ENCODE measurements around the gene HM13. TPM values are rescaled to one million over a fixed set of nuclear protein-coding genes. Genes with fewer than 3 reads are reported as not detected.
A peak's percentile ranks its signal among the peaks of the same experiment; 100 is the strongest.

HM13 gene
- total RNA-seq, 1 donor from 2014 or later: 46.7 TPM

DNA sequence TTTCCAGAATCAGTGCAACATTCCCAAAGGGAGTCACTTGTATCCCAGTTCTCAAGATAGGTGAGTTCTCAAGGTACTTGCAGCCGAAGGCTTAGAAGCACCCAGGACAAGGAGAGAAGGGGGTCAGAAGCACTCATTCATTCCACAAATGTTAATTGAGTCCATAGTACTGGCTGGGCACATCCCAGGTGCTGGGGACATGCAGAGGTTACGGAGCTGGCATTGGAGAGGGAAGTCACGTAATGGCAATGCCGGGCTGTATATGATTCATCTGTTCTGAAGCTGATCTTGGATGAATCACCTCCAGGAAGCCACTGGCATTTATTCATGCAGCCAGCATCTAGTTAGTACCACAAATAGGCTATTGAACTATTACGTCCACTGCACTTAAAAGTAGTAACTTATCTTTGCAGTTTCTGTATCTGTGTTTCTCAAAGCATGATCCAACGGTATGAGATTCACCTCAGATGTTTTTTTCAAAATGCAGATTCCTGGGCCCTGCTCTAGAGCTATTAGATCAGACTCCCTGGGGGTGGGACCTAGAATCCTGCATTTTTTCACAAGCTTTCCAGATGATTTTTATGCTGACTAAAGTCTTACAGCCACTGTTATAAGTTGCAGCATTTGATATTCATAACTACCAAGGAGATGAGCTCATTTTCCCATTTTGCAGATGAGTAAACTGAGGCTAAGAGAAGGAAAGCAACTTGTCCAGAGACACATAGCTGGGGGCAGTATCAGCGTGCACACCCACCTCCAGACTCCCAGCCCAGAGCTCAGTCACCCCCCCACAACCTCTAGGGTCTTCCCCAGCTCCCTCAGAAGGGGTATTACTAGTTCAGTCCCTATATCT lies 46.7 kb downstream of the HM13 start:
- DNase-seq (ENCODE audit: missing footprints) (no peak), ATAC-seq (no peak)
- intact Hi-C loops (cut with DNase I): no loop called here

- ATAC-seq (no peak), DNase-seq (ENCODE audit: missing footprints) (no peak)
- intact Hi-C loops (cut with DNase I): no loop called here
These were observed 48.0 kb downstream of the HM13 start for GRCh38 chr20:31562241-31562640.

- ATAC-seq (no peak), DNase-seq (ENCODE audit: missing footprints) (no peak)
- intact Hi-C loops (cut with DNase I): no loop called here
These were observed 50.0 kb downstream of the HM13 start for GRCh38 chr20:31564284-31564683.

GRCh38 chr20:31565699-31566318 lies 51.6 kb downstream of the HM13 start:
- DNase-seq (ENCODE audit: missing footprints): no peak
- intact Hi-C loops (cut with DNase I): no loop called here
- ATAC-seq: no peak

GRCh38 chr20:31566319-31566657 lies 52.0 kb downstream of the HM13 start:
- DNase-seq (ENCODE audit: missing footprints): no peak
- no peak for ATAC-seq
- intact Hi-C loops (cut with DNase I): no loop called here

DNA sequence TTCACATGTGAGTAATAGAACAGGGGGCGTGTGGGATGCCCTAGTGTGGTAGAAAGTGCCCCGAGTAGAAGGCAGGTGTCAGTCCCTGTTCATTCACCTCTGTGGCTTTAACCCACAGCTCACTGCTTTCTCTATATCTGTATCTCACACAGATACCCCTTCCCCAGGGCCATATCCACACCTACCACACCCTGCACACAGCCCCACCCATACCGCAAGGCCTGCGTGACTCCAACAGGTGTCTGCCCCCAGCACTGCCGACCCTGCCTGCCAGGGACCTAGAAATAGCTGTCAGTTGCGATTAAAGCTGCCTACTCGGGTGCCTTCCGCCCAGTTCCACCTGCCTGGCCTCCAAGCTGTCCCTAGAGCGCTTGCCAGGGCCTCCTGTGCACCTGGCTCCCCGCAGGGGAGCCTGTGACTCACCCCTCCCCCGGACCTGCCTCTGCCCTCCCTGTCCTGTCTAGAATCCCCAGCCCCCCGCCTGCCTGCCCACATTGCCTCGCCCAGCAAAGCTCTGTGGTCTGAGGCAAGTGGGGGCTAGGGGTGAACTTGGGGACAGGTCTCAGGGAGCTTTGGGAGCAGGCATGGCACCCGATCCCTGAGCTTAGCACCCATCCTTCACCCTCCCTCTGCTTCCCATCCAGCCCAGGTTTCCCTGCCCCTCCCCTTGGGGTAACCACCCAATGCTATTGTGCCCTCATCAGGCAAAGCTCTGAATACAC lies 52.6 kb downstream of the HM13 start:
- ATAC-seq (no peak), DNase-seq (ENCODE audit: missing footprints) (no peak)
- intact Hi-C loops (cut with DNase I): no loop called here

- ATAC-seq: no peak
- no peak for DNase-seq (ENCODE audit: missing footprints)
- intact Hi-C loops (cut with DNase I): no loop called here
These were observed 53.1 kb downstream of the HM13 start for GRCh38 chr20:31567380-31567720.

DNA sequence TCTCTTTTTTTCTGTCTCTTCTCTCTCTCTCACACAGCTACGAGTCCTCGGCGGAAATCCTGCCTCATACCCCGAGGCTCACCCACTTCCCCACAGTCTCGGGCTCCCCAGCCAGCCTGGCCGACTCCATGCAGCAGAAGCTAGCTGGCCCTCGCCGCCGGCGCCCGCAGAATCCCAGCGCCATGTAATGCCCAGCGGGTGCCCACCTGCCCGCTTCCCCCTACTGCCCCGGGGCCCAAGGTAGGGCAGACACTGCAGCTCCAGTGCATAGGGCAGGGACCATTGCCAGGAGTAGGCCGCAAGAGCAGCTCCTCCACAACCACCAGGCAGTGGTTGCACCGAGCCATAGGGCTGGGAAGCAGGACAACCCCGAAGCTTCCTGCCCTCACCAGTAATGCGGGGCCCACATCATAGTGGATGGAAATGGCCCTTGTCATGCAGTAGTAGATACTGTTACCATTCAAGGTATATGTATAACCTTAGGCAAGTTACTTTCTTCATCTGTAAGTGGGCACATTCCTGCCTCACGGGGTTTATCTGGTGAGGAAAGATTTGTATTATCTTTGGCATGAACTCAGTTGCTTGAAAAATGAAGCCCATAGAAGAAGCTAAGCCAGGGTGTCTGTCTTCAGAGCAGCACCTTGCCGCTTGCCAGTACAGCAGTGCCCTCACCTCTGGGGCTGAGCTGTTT lies 53.9 kb downstream of the HM13 start:
- intact Hi-C loops (cut with DNase I): no loop called here
- ATAC-seq: no peak

DNA sequence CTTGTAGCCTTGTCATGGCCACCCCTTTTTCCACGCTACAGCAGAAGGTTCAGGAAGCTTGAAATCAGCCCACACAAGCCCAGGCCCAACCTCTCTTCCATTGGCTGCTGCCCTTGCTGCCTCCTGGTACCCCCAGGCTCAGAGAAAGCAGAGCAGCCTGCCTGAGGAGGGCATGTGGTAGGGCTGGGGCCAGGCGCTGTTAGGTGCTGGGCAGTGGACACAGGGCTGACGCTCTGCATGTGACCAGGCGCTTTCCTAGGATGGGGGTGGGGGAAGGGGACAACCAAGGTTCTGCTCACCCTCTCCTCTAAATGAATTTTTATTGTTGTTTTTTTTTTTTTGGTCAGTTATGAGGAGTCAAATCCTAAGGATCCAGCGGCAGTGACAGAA lies 54.5 kb downstream of the HM13 start:
- DNase-seq (ENCODE audit: missing footprints) (no peak), ATAC-seq (no peak)
- intact Hi-C loops (cut with DNase I): no loop called here

More for the DNA sequence above, 53.9 kb downstream of the HM13 start:
- no peak for DNase-seq (ENCODE audit: missing footprints)

GRCh38 chr20:31569163-31570020 lies 55.1 kb downstream of the HM13 start:
- intact Hi-C loops (cut with DNase I): loop anchor here (5.0 kb wide), 1 partner anchor 153 kb away; the partner anchor contains the start of gene BCL2L1
- DNase-seq (ENCODE audit: missing footprints): no peak
- no peak for ATAC-seq

GRCh38 chr20:31570021-31570463 lies 55.8 kb downstream of the HM13 start:
- ATAC-seq (no peak), DNase-seq (ENCODE audit: missing footprints) (no peak)
- intact Hi-C loops (cut with DNase I): loop anchor here (5.0 kb wide), 1 partner anchor 152 kb away; the partner anchor contains the start of gene BCL2L1

GRCh38 chr20:31570735-31571617 lies 56.7 kb downstream of the HM13 start:
- intact Hi-C loops (cut with DNase I): loop anchor here (5.0 kb wide), 1 partner anchor 151 kb away; the partner anchor contains the start of gene BCL2L1
- DNase-seq (ENCODE audit: missing footprints) (no peak), ATAC-seq (no peak)

DNA sequence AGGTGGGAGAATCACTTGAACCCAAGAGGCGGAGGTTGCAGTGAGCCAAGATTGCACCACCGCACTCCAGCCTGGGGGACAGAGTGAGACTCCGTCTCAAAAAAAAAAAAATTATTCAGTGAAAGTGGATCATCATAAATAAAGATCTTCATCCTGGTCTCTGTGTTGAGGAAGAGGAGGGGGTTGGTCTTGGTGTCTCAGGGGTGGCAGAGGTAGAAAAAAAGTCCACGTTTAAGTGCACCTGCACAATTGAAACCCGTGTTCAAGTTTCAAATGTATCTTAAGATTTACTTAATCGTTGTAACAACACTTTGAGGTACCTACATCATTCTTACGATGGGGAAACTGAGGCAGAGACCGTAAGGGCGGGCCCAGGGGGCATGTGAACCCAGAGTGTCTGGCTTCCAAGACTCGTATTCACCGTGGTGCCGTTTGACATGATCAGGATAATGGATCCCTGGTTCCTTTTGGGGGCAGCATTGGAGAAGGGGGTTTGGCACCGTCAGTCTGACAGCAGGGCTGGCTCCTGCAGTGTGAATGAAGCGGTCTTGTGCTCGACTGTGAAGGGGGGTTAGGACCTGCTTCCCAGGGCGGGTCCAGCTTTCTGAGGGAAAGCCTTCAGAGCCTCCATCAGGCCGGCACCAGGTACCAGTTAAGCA lies 57.9 kb downstream of the HM13 start:
- ATAC-seq (peak; percentile 17), DNase-seq (ENCODE audit: missing footprints) (no peak)
- intact Hi-C loops (cut with DNase I): loop anchor here (2.0 to 5.0 kb wide), 3 partner anchors 15 to 150 kb away; partner anchors contain the start of genes BCL2L1 and ID1

DNA sequence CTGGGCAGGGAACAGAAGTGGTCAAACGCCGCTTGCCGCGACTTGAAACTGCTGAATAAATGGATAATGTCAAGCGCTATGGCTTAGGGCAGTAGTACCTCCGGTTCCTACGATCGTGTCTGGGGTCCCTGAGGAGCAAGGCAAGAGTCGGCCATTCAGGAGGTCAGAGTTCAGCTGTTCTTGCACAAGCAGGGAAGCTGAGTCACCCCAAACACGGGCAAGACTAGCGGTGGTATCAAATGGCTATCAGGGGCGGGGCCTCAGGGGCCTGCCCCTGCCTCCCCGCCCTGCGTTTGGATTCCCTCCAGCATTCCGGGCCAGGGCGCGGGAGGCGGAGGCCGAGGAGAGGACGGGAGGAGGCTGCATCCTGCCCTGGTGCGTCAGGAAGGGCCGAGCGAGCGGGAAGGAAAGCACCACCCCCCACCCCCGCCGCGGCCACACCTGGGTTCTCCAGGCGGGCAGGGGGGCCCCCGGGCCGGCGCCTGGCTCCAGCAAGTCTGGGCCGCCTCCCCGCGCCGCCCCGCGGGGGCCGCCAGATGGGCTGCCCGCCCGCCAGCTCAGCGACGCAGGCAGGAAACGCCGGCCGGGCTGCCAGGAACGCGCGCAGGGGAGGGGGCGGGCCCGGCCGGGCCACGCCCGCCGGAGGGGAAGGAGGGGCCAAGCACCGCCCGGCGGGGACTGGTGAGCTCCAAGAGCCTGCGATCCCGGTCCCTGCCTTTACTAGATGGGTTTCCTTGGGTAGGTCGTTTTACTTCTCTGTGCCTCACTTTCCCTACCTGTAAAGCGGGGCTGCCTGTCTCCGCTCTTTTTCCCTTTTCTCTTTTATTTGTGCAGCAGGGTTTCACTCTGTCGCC lies 58.7 kb downstream of the HM13 start:
- peak; percentile 95 for DNase-seq (ENCODE audit: missing footprints)
- intact Hi-C loops (cut with DNase I): loop anchor here (2.0 to 5.0 kb wide), 3 partner anchors 14 to 149 kb away; partner anchors contain the start of genes BCL2L1 and ID1
- ATAC-seq: peak; percentile 89

- no peak for ATAC-seq
- intact Hi-C loops (cut with DNase I): loop anchor here (2.0 to 5.0 kb wide), 3 partner anchors 13 to 149 kb away; partner anchors contain the start of genes BCL2L1 and ID1
These were observed 59.5 kb downstream of the HM13 start for GRCh38 chr20:31573555-31574321.

More at GRCh38 chr20:31573555-31574321, 59.5 kb downstream of the HM13 start:
- no peak for DNase-seq (ENCODE audit: missing footprints)

Measured in Right ventricle myocardium inferior (tissue), 1 donor.